ENCODE results near the gene CCDC8.

DNA sequence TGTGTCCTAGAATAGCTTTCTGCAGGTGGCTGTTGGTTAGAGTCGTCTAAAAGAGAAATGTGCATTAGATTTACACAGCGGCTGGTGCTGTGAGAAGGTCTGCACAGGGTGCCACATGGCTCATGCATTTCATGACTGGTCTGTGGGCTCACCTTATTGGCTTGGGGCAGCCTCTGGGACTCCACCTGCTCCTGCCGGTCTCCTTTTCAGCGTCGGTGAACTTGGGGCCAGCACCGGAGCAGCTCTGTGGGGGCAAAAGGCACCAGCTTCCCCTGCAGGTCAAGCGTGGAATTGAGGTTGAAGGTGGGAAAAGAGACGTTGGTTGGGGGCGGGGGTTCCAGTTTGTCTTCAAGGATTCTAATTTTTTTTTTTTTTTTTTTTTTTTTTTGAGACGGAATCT is 18.5 kb upstream of the CCDC8 start:
- TF ChIP-seq, protein P1, sequence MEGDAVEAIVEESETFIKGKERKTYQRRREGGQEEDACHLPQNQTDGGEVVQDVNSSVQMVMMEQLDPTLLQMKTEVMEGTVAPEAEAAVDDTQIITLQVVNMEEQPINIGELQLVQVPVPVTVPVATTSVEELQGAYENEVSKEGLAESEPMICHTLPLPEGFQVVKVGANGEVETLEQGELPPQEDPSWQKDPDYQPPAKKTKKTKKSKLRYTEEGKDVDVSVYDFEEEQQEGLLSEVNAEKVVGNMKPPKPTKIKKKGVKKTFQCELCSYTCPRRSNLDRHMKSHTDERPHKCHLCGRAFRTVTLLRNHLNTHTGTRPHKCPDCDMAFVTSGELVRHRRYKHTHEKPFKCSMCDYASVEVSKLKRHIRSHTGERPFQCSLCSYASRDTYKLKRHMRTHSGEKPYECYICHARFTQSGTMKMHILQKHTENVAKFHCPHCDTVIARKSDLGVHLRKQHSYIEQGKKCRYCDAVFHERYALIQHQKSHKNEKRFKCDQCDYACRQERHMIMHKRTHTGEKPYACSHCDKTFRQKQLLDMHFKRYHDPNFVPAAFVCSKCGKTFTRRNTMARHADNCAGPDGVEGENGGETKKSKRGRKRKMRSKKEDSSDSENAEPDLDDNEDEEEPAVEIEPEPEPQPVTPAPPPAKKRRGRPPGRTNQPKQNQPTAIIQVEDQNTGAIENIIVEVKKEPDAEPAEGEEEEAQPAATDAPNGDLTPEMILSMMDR (IDR thresholded peaks at IDR 0.05): peak in 1 of 6 experiments; percentile 13
- TF ChIP-seq POLR2A (IDR thresholded peaks at IDR 0.05): no peak
- TF ChIP-seq POLR2AphosphoS5 (IDR thresholded peaks at IDR 0.05): no peak

Measured in upper lobe of left lung (tissue), 4 donors.